IMR-90 (cell line): ENCODE measurements around the gene TRAPPC12. TPM values are rescaled to one million over a fixed set of nuclear protein-coding genes. Genes with fewer than 3 reads are reported as not detected.

Experiments used
- ATAC-seq: fragments of 200-7000 bp; cut with Tn5 transposase; 2 replicates; pipeline ENCODE4 v1.9.1; 2020; ENCODE audit warnings: low read depth, mild to moderate bottlenecking, moderate library complexity
- BruUV-seq: library from RNA; stranded (reverse); fragments of 400-500 nt; replicated peaks from 2 replicates; lab custom pipeline; 2021; lab: Mats Ljungman, UMichigan
- CTCF ChIA-PET: fragments of 300-600 bp; formaldehyde crosslinking; extraction: SDS; loops from one replicate; lab custom pipeline; 2021; ENCODE audit warnings: antibody characterized with exemption; lab: Yijun Ruan, JAX
- POLR2A ChIA-PET: fragments of 300-600 bp; sonication (Branson Sonifier 250); formaldehyde crosslinking; loops from one replicate; lab custom pipeline; 2022; ENCODE audit warnings: antibody characterized with exemption; ENCODE audit not compliant: unreplicated experiment; lab: Charles Lee
- DNase-seq: peaks from one replicate; pipeline ENCODE4 v3.0.0; 2013
- H2AFZ ChIP-seq: replicated peaks from 2 replicates; pipeline ENCODE3; 2013; ENCODE audit warnings: low read length, mild to moderate bottlenecking; ENCODE audit not compliant: poor library complexity
- H2AK5ac ChIP-seq: 2 replicates; pipeline ENCODE4 v1.6.1; 2013; ENCODE audit warnings: low read depth, low read length, inconsistent platforms
- H2AK9ac ChIP-seq: replicated peaks from 2 replicates; pipeline ENCODE3; 2013; ENCODE audit warnings: mild to moderate bottlenecking, low read depth, low read length, moderate library complexity; ENCODE audit not compliant: poor library complexity
- H2BK120ac ChIP-seq: 2 replicates; pipeline ENCODE4 v1.6.1; 2013; ENCODE audit warnings: low read depth, low read length, inconsistent platforms
- H2BK15ac ChIP-seq: 3 replicates; pipeline ENCODE4 v1.6.1; 2013; ENCODE audit warnings: low read depth, low read length, inconsistent platforms
- H2BK20ac ChIP-seq: 2 replicates; pipeline ENCODE4 v1.6.1; 2013; ENCODE audit warnings: low read depth, mild to moderate bottlenecking, inconsistent platforms, low read length, moderate library complexity
- H2BK5ac ChIP-seq: 2 replicates; pipeline ENCODE4 v1.6.1; 2013; ENCODE audit warnings: mild to moderate bottlenecking, low read depth, low read length, inconsistent platforms; ENCODE audit not compliant: poor library complexity, severe bottlenecking
- H3K14ac ChIP-seq: replicated peaks from 2 replicates; pipeline ENCODE4 v1.6.1; 2013; ENCODE audit warnings: low read depth, low read length, inconsistent platforms
- H3K18ac ChIP-seq: 2 replicates; pipeline ENCODE4 v1.6.1; 2013; ENCODE audit warnings: low read depth, low read length, control low read depth
- H3K23ac ChIP-seq: 2 replicates; pipeline ENCODE4 v1.6.1; 2013; ENCODE audit warnings: low read depth, low read length, inconsistent platforms
- H3K27ac ChIP-seq: 2 replicates; pipeline ENCODE4 v1.5.1; 2013; ENCODE audit warnings: mild to moderate bottlenecking, control low read depth, low read length; ENCODE audit not compliant: insufficient read depth
- H3K27me3 ChIP-seq: 2 replicates; pipeline ENCODE4 v1.6.1; 2013; ENCODE audit warnings: low read length; ENCODE audit not compliant: control insufficient read depth, insufficient read depth
- H3K36me3 ChIP-seq: 2 replicates; pipeline ENCODE4 v1.6.1; 2013; ENCODE audit warnings: low read length, mixed read lengths; ENCODE audit not compliant: control insufficient read depth, insufficient read depth
- H3K4ac ChIP-seq: 2 replicates; pipeline ENCODE4 v1.6.1; 2013; ENCODE audit warnings: low read depth, low read length, inconsistent platforms
- H3K4me1 ChIP-seq: 2 replicates; pipeline ENCODE4 v1.6.1; 2013; ENCODE audit warnings: low read length, mixed read lengths; ENCODE audit not compliant: control insufficient read depth, insufficient read depth
- H3K4me2 ChIP-seq: 2 replicates; pipeline ENCODE4 v1.6.1; 2013; ENCODE audit warnings: low read depth, mild to moderate bottlenecking, control low read depth, low read length, moderate library complexity
- H3K4me3 ChIP-seq: 2 replicates; pipeline ENCODE4 v1.5.1; 2013; ENCODE audit warnings: low read depth, mild to moderate bottlenecking, control low read depth, low read length, moderate library complexity; ENCODE audit not compliant: insufficient read depth
- H3K56ac ChIP-seq: 2 replicates; pipeline ENCODE4 v1.6.1; 2013; ENCODE audit warnings: low read length, inconsistent platforms; ENCODE audit not compliant: insufficient read depth; ENCODE audit errors: extremely low read depth
- H3K79me1 ChIP-seq, 2 experiments: 2 replicates each; pipeline ENCODE4 v1.6.1; 2013; ENCODE audit warnings: low read length in 2 of 2, inconsistent platforms in 1 of 2, low read depth in 1 of 2
- H3K9ac ChIP-seq: 2 replicates; pipeline ENCODE4 v1.6.1; 2013; ENCODE audit warnings: low read depth, low read length, control low read depth
- H3K9me1 ChIP-seq: 2 replicates; pipeline ENCODE4 v1.6.1; 2013; ENCODE audit warnings: low read length, inconsistent platforms; ENCODE audit not compliant: insufficient read depth
- H3K9me3 ChIP-seq: 2 replicates; pipeline ENCODE4 v1.6.1; 2013; ENCODE audit warnings: low read length; ENCODE audit not compliant: control insufficient read depth, insufficient read depth
- H4K20me1 ChIP-seq: 2 replicates; pipeline ENCODE4 v1.6.1; 2013; ENCODE audit warnings: low read length, inconsistent platforms; ENCODE audit not compliant: insufficient read depth
- H4K5ac ChIP-seq: 2 replicates; pipeline ENCODE4 v1.6.1; 2013; ENCODE audit warnings: mild to moderate bottlenecking, low read depth, low read length, control low read depth
- H4K8ac ChIP-seq, 2 experiments: 2 replicates each; pipeline ENCODE4 v1.6.1; 2013; ENCODE audit warnings: low read depth in 2 of 2, low read length in 2 of 2, control low read depth in 1 of 2, inconsistent platforms in 1 of 2
- H4K91ac ChIP-seq: 2 replicates; pipeline ENCODE4 v1.6.1; 2013; ENCODE audit warnings: low read depth, low read length, inconsistent platforms; ENCODE audit not compliant: insufficient read depth
- BHLHE40 ChIP-seq: fragments of 150-350 bp; IDR thresholded peaks from 2 replicates; pipeline ENCODE4 v1.6.1; 2016; ENCODE audit warnings: mild to moderate bottlenecking, low read depth, low read length
- FOS ChIP-seq: fragments of 150-350 bp; IDR thresholded peaks from 2 replicates; pipeline ENCODE4 v1.6.1; 2016; ENCODE audit warnings: low read depth, low read length
- MAZ ChIP-seq: IDR thresholded peaks from 2 replicates; pipeline ENCODE4 v1.6.1; 2012; ENCODE audit warnings: low read depth, mild to moderate bottlenecking, low read length, improper control_type of control experiment, moderate library complexity, borderline replicate concordance
- NFE2L2 ChIP-seq: fragments of 150-350 bp; IDR thresholded peaks from 2 replicates; pipeline ENCODE4 v1.6.1; 2016; ENCODE audit warnings: low read depth, mild to moderate bottlenecking, low read length
- POLR2A ChIP-seq: IDR thresholded peaks from 2 replicates; pipeline ENCODE4 v1.6.1; 2012; ENCODE audit warnings: mild to moderate bottlenecking, low read depth, low read length
- RAD21 ChIP-seq: IDR thresholded peaks from 2 replicates; pipeline ENCODE4 v1.6.1; 2012; ENCODE audit warnings: low read length, improper control_type of control experiment
- WGBS, 2 experiments: methylation state at CpG; one replicate each; pipeline versions ENCODE4 v1.1.5 to v1.1.7; 2013; ENCODE audit warnings: missing lambda C conversion rate in 2 of 2; ENCODE audit not compliant: insufficient read length in 1 of 2; ENCODE audit errors: extremely low coverage in 2 of 2; 5-methylcytosine and 5-hydroxymethylcytosine counted together
- dilution Hi-C: fragments of 300-500 bp; cut with HindIII; formaldehyde crosslinking; loops from one replicate; pipeline ENCODE4 v1.14.3; 2018; ENCODE audit warnings: low sequenced_read_pairs; ENCODE audit not compliant: unreplicated experiment
- in situ Hi-C: fragments of 300-500 bp; cut with MboI; formaldehyde crosslinking; loops from 3 replicates; pipeline ENCODE4 v1.14.3; 2019; ENCODE audit warnings: low sequenced_read_pairs, inconsistent platforms, mixed read lengths
- intact Hi-C: fragments of 100-400 bp; cut with micrococcal nuclease; formaldehyde crosslinking; loops from 2 replicates; pipeline ENCODE4 v1.10.0; 2022
- polyA plus RNA-seq, 3 experiments: library from polyadenylated mRNA; depleted of rRNA; stranded (reverse); fragments of >200 nt; gene quantifications; 2 replicates each; pipeline ENCODE4 v1.2.3, GENCODE V29; 2012; ENCODE audit warnings: low replicate concordance in 1 of 3
- total RNA-seq: library from RNA; depleted of rRNA; stranded (reverse); fragments of >200 nt; gene quantifications from 2 replicates; pipeline ENCODE4 v1.2.3, GENCODE V29; 2012
- TF ChIP-seq, protein P1 (sequence below): fragments of 150-350 bp; IDR thresholded peaks from 2 replicates; pipeline ENCODE4 v1.6.1; 2016; ENCODE audit warnings: low read depth, mild to moderate bottlenecking, low read length, moderate library complexity, borderline replicate concordance

TRAPPC12 gene
- total and polyA plus RNA-seq, 2 of the 4 experiments (the other 2 are of a cell fraction): 25.8 to 69.9 TPM

DNA sequence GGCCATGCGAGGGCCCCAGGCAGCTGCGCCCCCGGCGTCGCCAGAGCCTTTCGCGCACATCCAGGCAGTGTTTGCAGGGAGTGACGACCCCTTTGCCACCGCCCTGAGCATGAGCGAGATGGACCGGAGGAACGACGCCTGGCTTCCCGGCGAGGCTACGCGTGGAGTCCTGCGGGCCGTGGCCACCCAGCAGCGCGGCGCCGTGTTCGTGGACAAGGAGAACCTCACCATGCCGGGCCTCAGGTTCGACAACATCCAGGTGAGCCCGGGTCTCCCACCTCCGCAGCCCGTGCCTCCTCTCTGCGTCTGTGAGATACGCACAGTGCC, 8.9 kb downstream of the TRAPPC12 start:
- Histone ChIP-seq H3K4ac (no peak overlapping the region), H3K27ac (no peak overlapping the region), H3K9me3 (no peaks in the 10 kb centered on the region), H4K5ac (no peak overlapping the region), H3K27me3 (no peaks in the 10 kb centered on the region), H4K91ac (no peak overlapping the region), H3K9ac (no peak overlapping the region), H2AFZ (no peak overlapping the region), H3K36me3 (peaks cover 36% of the 10 kb centered on the region), H3K56ac (no peak overlapping the region), H3K4me2 (no peak overlapping the region), H2AK9ac (no peak overlapping the region), H3K4me1 (peaks cover 4% of the 10 kb centered on the region), H2BK15ac (no peak overlapping the region), H2BK20ac (no peak overlapping the region), H4K20me1 (peaks cover 30% of the 10 kb centered on the region), H3K18ac (no peak overlapping the region), H2AK5ac (no peak overlapping the region), H4K8ac (no peak overlapping the region), H2BK5ac (no peak overlapping the region), H3K79me1 (peaks cover 19 to 52% of the 10 kb centered on the region in 2 experiments), H3K14ac (no peak overlapping the region), H3K23ac (no peak overlapping the region), H2BK120ac (no peak overlapping the region), H3K4me3 (no peak overlapping the region), H3K9me1 (peaks cover 3% of the 10 kb centered on the region; the same call in 1 of the 2 replicates)
- POLR2A ChIA-PET: no interaction called here
- in situ Hi-C loops (no loop called here), intact Hi-C loops (no loop called here), dilution Hi-C loops (no loop called here)
- BruUV-seq: no TSS peak
- DNase-seq: no peak
- CTCF ChIA-PET: no interaction called here
- no peak for ATAC-seq
- whole genome bisulfite sequencing, 2 experiments: 95% methylated on average over 12 of the region's 31 CpGs; no CpG with 5 or more reads in 1 of the 2 experiments
- TF ChIP-seq BHLHE40 (no peak), NFE2L2 (no peak), POLR2A (no peak), FOS (no peak), MAZ (no peak), RAD21 (no peak)
- TF ChIP-seq, protein P1, sequence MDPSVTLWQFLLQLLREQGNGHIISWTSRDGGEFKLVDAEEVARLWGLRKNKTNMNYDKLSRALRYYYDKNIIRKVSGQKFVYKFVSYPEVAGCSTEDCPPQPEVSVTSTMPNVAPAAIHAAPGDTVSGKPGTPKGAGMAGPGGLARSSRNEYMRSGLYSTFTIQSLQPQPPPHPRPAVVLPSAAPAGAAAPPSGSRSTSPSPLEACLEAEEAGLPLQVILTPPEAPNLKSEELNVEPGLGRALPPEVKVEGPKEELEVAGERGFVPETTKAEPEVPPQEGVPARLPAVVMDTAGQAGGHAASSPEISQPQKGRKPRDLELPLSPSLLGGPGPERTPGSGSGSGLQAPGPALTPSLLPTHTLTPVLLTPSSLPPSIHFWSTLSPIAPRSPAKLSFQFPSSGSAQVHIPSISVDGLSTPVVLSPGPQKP: no peak
